Caki2 (cell line): ENCODE data around the gene CD3G. TPM values are rescaled to one million over a fixed set of nuclear protein-coding genes. Genes with fewer than 3 reads are reported as not detected.

Source experiments
- DNase-seq: peaks from one replicate; pipeline ENCODE4 v3.0.0-alpha.2; 2015; ENCODE audit warnings: low read depth
- in situ Hi-C: cut with HindIII; loops from 2 replicates; pipeline ENCODE4 v1.10.0; 2016; ENCODE audit warnings: low sequenced_read_pairs, low pct_unique_long_range_greater_than_20kb, mixed read lengths
- total RNA-seq: library from RNA; depleted of rRNA; stranded (reverse); fragments of >200 nt; shearing (Covaris generic); gene quantifications from 2 replicates; pipeline ENCODE4 v1.2.3, GENCODE V29; 2014; ENCODE audit warnings: low replicate concordance

Gene CD3G
- total RNA-seq, 1 experiment from 2014 or later: not detected

- no peak for DNase-seq
- in situ Hi-C loops: no loop called here
Observed at GRCh38 chr11:118320515-118320914, 23.6 kb upstream of the CD3G start.

- in situ Hi-C loops: no loop called here
- DNase-seq: no peak
Observed at GRCh38 chr11:118321386-118322082, 22.6 kb upstream of the CD3G start.

DNA sequence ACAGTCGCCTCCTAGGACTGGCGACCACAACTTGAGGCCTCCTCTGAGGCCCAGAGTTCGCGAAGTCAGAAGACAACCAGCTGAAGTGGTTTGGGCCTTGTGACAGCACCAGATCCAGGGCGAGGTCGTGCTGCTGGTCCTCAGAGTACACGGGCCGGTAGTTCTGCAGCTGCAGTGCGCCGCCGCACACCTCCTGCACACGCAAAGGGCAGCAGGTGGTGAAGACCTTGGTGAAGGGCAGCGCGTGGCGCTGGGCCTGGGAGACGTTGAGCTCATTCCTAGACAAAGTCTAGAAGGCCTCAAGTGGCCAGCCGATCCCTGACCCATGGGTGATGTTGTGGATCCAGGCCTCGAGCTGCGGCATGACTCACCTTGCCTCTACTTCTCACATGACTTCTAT lies 21.4 kb upstream of the CD3G start:
- in situ Hi-C loops: no loop called here
- no peak for DNase-seq

DNA sequence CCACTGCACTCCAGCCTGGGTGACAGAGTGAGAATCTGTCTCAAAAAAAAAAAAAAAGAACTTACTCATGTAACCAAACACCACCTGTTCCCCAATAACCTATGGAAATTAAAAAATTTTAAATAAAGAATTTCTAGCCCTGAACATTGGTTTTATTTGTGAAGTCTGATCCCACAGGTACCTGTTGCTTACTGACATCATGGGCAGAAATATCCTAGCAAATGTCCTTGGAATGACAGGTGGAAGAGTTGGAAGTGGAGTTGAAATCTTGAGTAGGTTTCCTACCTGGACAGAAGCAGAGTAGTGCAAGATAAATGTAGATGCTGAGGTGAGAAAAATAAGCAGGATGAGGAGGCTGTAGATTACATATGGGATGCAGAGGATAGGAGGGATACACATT lies 18.9 kb upstream of the CD3G start:
- DNase-seq: no peak
- in situ Hi-C loops: no loop called here

- DNase-seq: no peak
- in situ Hi-C loops: no loop called here
Observed at GRCh38 chr11:118328745-118329144, 15.4 kb upstream of the CD3G start.

- in situ Hi-C loops: no loop called here
- DNase-seq: no peak
Observed at GRCh38 chr11:118334745-118335144, 9.4 kb upstream of the CD3G start.

DNA sequence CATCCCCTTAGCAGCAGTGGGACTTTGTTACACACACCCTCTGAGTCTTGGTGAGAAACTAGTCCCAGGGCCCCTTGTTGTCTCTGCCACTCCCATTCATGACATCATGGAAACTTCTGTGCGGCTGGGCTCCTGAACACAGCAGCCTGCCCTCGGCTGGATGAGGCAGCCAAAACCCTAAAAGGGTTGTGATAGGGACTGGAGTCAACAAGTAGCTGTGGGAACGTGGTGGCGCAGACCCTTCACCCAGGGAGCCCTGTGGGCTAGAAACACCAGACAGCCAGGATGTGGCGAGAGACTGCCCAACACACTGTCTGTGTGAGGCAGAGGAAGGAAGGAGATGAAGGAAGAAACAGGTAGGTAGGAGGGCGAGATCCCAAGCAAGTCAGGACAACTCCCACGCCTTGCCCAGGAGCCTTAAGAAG lies 5.5 kb upstream of the CD3G start:
- DNase-seq: no peak
- in situ Hi-C loops: no loop called here

GRCh38 chr11:118339281-118339961 lies 4.7 kb upstream of the CD3G start:
- DNase-seq: no peak

DNA sequence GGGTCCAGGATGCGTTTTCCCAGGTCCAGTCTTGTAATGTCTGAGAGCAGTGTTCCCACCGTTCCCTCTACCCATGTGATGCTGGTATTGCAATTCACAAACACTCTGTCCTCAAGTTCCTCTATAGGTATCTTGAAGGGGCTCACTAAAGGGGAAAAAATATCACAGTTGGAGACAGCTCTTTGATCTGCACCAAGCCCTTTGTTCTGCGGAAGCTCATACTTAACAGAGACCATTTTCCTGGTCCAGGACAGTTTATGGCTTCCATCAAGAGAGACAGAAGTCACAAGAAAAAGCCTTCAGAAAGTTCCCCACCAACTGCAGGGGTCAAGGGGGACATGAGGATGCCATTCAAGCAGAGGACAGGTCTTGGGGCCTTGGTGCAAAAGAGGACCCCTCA lies 3.7 kb upstream of the CD3G start:
- in situ Hi-C loops: no loop called here
- no peak for DNase-seq

More at GRCh38 chr11:118339281-118339961, 4.7 kb upstream of the CD3G start:
- in situ Hi-C loops: no loop called here

DNA sequence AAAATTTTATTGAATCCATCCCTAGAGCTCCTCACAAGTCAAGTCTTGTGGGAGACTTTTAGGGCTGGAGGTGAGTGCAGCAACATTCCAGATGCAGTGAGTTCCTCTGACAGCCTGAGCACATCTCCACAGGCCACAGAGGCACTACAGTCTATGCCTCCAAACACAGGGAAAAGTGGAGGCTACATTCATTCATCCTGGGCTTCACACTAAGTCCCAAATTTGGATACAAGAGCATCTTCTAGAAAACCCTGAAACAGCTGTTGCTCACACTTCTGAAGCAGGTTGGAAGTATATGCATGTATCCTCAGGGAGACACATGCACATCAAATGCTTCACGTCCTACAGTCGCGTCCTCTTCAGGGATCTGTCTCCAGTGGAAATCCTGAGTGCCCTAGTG lies 2.9 kb upstream of the CD3G start:
- in situ Hi-C loops: no loop called here
- DNase-seq: no peak

GRCh38 chr11:118341815-118342489 lies 2.2 kb upstream of the CD3G start:
- DNase-seq: no peak
- in situ Hi-C loops: no loop called here

GRCh38 chr11:118342503-118343161 lies 1.5 kb upstream of the CD3G start, which contains the start of gene CD3D:
Gene CD3D (minus strand): TSS chr11:118342705. CDS start chr11:118342607, 98 bp downstream.
- no peak for DNase-seq
- in situ Hi-C loops: no loop called here

- in situ Hi-C loops: no loop called here
Observed at GRCh38 chr11:118343248-118343647, 896 bp upstream of the CD3G start.

GRCh38 chr11:118349475-118349874 lies 5.3 kb downstream of the CD3G start:
- no peak for DNase-seq
- in situ Hi-C loops: no loop called here

More at GRCh38 chr11:118343248-118343647, 896 bp upstream of the CD3G start:
- DNase-seq: no peak

DNA sequence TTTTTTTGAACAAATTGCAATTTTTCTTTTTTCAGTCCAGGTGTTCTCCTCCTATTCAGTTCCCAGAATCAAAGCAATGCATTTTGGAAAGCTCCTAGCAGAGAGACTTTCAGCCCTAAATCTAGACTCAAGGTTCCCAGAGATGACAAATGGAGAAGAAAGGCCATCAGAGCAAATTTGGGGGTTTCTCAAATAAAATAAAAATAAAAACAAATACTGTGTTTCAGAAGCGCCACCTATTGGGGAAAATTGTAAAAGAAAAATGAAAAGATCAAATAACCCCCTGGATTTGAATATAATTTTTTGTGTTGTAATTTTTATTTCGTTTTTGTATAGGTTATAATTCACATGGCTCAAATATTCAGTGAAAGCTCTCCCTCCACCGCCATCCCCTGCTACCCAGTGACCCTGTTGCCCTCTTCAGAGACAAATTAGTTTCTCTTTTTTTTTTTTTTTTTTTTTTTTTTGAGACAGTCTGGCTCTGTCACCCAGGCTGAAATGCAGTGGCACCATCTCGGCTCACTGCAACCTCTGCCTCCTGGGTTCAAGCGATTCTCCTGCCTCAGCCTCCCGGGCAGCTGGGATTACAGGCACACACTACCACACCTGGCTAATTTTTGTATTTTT lies 9.1 kb downstream of the CD3G start:
- DNase-seq: peak; percentile 10
- in situ Hi-C loops: no loop called here

GRCh38 chr11:118358071-118358470 lies 13.9 kb downstream of the CD3G start:
- no peak for DNase-seq
- in situ Hi-C loops: no loop called here

GRCh38 chr11:118359295-118359958 lies 15.3 kb downstream of the CD3G start, which contains the start of gene UBE4A:
Gene UBE4A (plus strand): TSS chr11:118359600. CDS start chr11:118365081, 5,481 bp downstream.
- in situ Hi-C loops: no loop called here

More at GRCh38 chr11:118359295-118359958, 15.3 kb downstream of the CD3G start, which contains the start of gene UBE4A:
- DNase-seq: peak; percentile 77
